Muscle layer of colon (tissue), 2 donors: ENCODE measurements around the gene KIF14.

ENCODE experiments used
- H3K27ac ChIP-seq: one replicate; pipeline ENCODE4 v1.7.0; 2013; ENCODE audit warnings: low read depth, mild to moderate bottlenecking, low read length, moderate library complexity
- H3K27me3 ChIP-seq, 2 donors: one replicate each; pipeline ENCODE4 v1.7.0; 2013; ENCODE audit warnings: low read length in 2 of 2, mild to moderate bottlenecking in 2 of 2; ENCODE audit not compliant: insufficient read depth in 2 of 2, control insufficient read depth in 1 of 2
- H3K36me3 ChIP-seq: one replicate; pipeline ENCODE4 v1.7.0; 2013; ENCODE audit warnings: mild to moderate bottlenecking, low read length; ENCODE audit not compliant: insufficient read depth
- H3K4me1 ChIP-seq: one replicate; pipeline ENCODE4 v1.7.0; 2013; ENCODE audit warnings: mild to moderate bottlenecking, low read length; ENCODE audit not compliant: insufficient read depth
- H3K4me3 ChIP-seq, 2 donors: one replicate each; pipeline ENCODE4 v1.7.0; 2013; ENCODE audit warnings: low read length in 2 of 2, low read depth in 1 of 2, mild to moderate bottlenecking in 1 of 2, moderate library complexity in 1 of 2
- H3K9ac ChIP-seq: one replicate; pipeline ENCODE4 v1.7.0; 2013; ENCODE audit warnings: low read length
- H3K9me3 ChIP-seq: one replicate; pipeline ENCODE4 v1.7.0; 2013; ENCODE audit warnings: mild to moderate bottlenecking, low read length
- donor health status: abdominal sarcoma.
- donor health status: Adenocarcinoma of cecum.

KIF14 gene

GRCh38 chr1:200629876-200630514 lies 9.4 kb upstream of the KIF14 start:
- Histone ChIP-seq H3K4me3 (no peak overlapping the region), H3K9ac (no peak overlapping the region), H3K36me3 (no peaks in the 10 kb centered on the region), H3K27me3 (no peaks in the 10 kb centered on the region), H3K4me1 (no peaks in the 10 kb centered on the region), H3K9me3 (no peaks in the 10 kb centered on the region), H3K27ac (no peak overlapping the region)

- Histone ChIP-seq H3K27me3 (no peaks in the 10 kb centered on the region), H3K27ac (no peak overlapping the region), H3K9ac (no peak overlapping the region), H3K9me3 (no peaks in the 10 kb centered on the region), H3K36me3 (no peaks in the 10 kb centered on the region), H3K4me1 (no peaks in the 10 kb centered on the region), H3K4me3 (no peak overlapping the region)
Observed at GRCh38 chr1:200628223-200628881, 7.8 kb upstream of the KIF14 start.

GRCh38 chr1:200627575-200628222 lies 7.1 kb upstream of the KIF14 start:
- no peak overlapping the region for H3K4me3 ChIP-seq
- H3K9me3 ChIP-seq = no peaks in the 10 kb centered on the region
- H3K27me3 ChIP-seq = no peaks in the 10 kb centered on the region
- H3K36me3 ChIP-seq = no peaks in the 10 kb centered on the region
- no peak overlapping the region for H3K27ac ChIP-seq
- no peaks in the 10 kb centered on the region for H3K4me1 ChIP-seq
- no peak overlapping the region for H3K9ac ChIP-seq

- Histone ChIP-seq H3K36me3 (no peaks in the 10 kb centered on the region), H3K9me3 (no peaks in the 10 kb centered on the region), H3K4me1 (no peaks in the 10 kb centered on the region), H3K27ac (no peak overlapping the region), H3K9ac (no peak overlapping the region), H3K27me3 (no peaks in the 10 kb centered on the region), H3K4me3 (no peak overlapping the region)
Observed at GRCh38 chr1:200626853-200627534, 6.4 kb upstream of the KIF14 start.

- Histone ChIP-seq H3K9me3 (no peaks in the 10 kb centered on the region), H3K9ac (no peak overlapping the region), H3K27me3 (no peaks in the 10 kb centered on the region), H3K36me3 (no peaks in the 10 kb centered on the region), H3K4me3 (no peak overlapping the region), H3K27ac (no peak overlapping the region), H3K4me1 (peaks cover 5% of the 10 kb centered on the region)
Observed at GRCh38 chr1:200625381-200625824, 4.9 kb upstream of the KIF14 start.

GRCh38 chr1:200624679-200625335 lies 4.3 kb upstream of the KIF14 start:
- H3K36me3 ChIP-seq = no peaks in the 10 kb centered on the region
- no peak overlapping the region for H3K27ac ChIP-seq

GRCh38 chr1:200619894-200620272 lies 668 bp downstream of the KIF14 start:
- H3K27me3 ChIP-seq = no peaks in the 10 kb centered on the region
- H3K27ac ChIP-seq = no peak overlapping the region
- H3K9me3 ChIP-seq = no peaks in the 10 kb centered on the region
- H3K9ac ChIP-seq = no peak overlapping the region
- H3K36me3 ChIP-seq = no peaks in the 10 kb centered on the region
- peaks cover 13% of the 10 kb centered on the region for H3K4me1 ChIP-seq
- peak overlapping the region; percentile 74 to 83 for H3K4me3 ChIP-seq

More at GRCh38 chr1:200624679-200625335, 4.3 kb upstream of the KIF14 start:
- no peak overlapping the region for H3K9ac ChIP-seq
- H3K27me3 ChIP-seq = no peaks in the 10 kb centered on the region
- no peak overlapping the region for H3K4me3 ChIP-seq
- H3K4me1 ChIP-seq = peaks cover 11% of the 10 kb centered on the region
- H3K9me3 ChIP-seq = no peaks in the 10 kb centered on the region

GRCh38 chr1:200610846-200611245 lies 9.7 kb downstream of the KIF14 start:
- Histone ChIP-seq H3K4me1 (no peaks in the 10 kb centered on the region), H3K36me3 (no peaks in the 10 kb centered on the region), H3K27ac (no peak overlapping the region), H3K9ac (no peak overlapping the region), H3K4me3 (no peak overlapping the region), H3K27me3 (no peaks in the 10 kb centered on the region), H3K9me3 (no peaks in the 10 kb centered on the region)

GRCh38 chr1:200602632-200603031 lies 17.9 kb downstream of the KIF14 start:
- no peak overlapping the region for H3K4me3 ChIP-seq
- H3K9ac ChIP-seq = no peak overlapping the region
- H3K27ac ChIP-seq = no peak overlapping the region
- no peaks in the 10 kb centered on the region for H3K27me3 ChIP-seq
- no peaks in the 10 kb centered on the region for H3K9me3 ChIP-seq
- H3K36me3 ChIP-seq = no peaks in the 10 kb centered on the region
- no peaks in the 10 kb centered on the region for H3K4me1 ChIP-seq

GRCh38 chr1:200590001-200590400 lies 30.6 kb downstream of the KIF14 start:
- Histone ChIP-seq H3K27me3 (no peaks in the 10 kb centered on the region), H3K9me3 (no peaks in the 10 kb centered on the region), H3K36me3 (no peaks in the 10 kb centered on the region), H3K4me1 (no peaks in the 10 kb centered on the region), H3K9ac (no peak overlapping the region), H3K4me3 (no peak overlapping the region), H3K27ac (no peak overlapping the region)

GRCh38 chr1:200588698-200589097 lies 31.9 kb downstream of the KIF14 start:
- Histone ChIP-seq H3K36me3 (no peaks in the 10 kb centered on the region), H3K9me3 (no peaks in the 10 kb centered on the region), H3K4me3 (no peak overlapping the region), H3K27me3 (no peaks in the 10 kb centered on the region), H3K4me1 (no peaks in the 10 kb centered on the region), H3K27ac (no peak overlapping the region), H3K9ac (no peak overlapping the region)
